ENCODE data around the gene INPP4A. TPM values are rescaled to one million over a fixed set of nuclear protein-coding genes. Genes with fewer than 3 reads are reported as not detected.

The INPP4A gene
- total and polyA plus RNA-seq, 2 donors (not counting 3 experiments of a cell fraction or from before 2014, with no cell fraction given), result 14.9 to 28.8 TPM

GRCh38 chr2:98487101-98487805 is 42.6 kb downstream of the INPP4A start:
- Histone ChIP-seq H4K20me1 (replicated peaks; ENCODE audit: control insufficient read depth, extremely low read depth, insufficient read depth, low read length) (no peaks in the 10 kb centered on the region), H2AFZ (ENCODE audit: low read depth, low read length) (no peak overlapping the region), H3K36me3 (ENCODE audit: control insufficient read depth in 2 of 2, extremely low read depth in 1 of 2, insufficient read depth in 2 of 2, low read length in 2 of 2) (no peaks in the 10 kb centered on the region), H3K9ac (replicated peaks; ENCODE audit: extremely low read depth, insufficient read depth, low read length) (no peak overlapping the region), H3K9me1 (replicated peaks; ENCODE audit: control insufficient read depth, extremely low read depth, insufficient read depth, low read length) (no peaks in the 10 kb centered on the region), H3K27ac (ENCODE audit: insufficient read depth, low read depth, low read length) (no peak overlapping the region), H3K4me2 (ENCODE audit: insufficient read depth, low read length) (no peak overlapping the region), H3K9me3 (replicated peaks; ENCODE audit: control insufficient read depth, insufficient read depth, low read length) (no peaks in the 10 kb centered on the region), H3K4me3 (replicated peaks in 1 of 3; ENCODE audit: insufficient read depth in 1 of 3, low read depth in 1 of 3, low read length in 3 of 3) (no peak overlapping the region), H3K27me3 (ENCODE audit: control insufficient read depth in 2 of 2, insufficient read depth in 2 of 2, low read length in 2 of 2) (no peaks in the 10 kb centered on the region), H3K79me2 (ENCODE audit: control insufficient read depth, insufficient read depth, low read length) (peaks cover 15% of the 10 kb centered on the region), H3K4me1 (ENCODE audit: control insufficient read depth, extremely low read depth, insufficient read depth, low read length) (no peaks in the 10 kb centered on the region)
- FAIRE-seq (no peak), DNase-seq (ENCODE audit: low read depth, low spot score) (no peak)
- CTCF ChIA-PET, result interaction anchor here (0.6 to 2.6 kb wide), 26 partner anchors 8 to 93 kb away, joined by 3 to 18 read pairs (median 6); no protein-coding TSS in a partner anchor
- POLR2A ChIA-PET, result no interaction called here
- intact Hi-C loops (cut with micrococcal nuclease) (no loop called here), dilution Hi-C loops (cut with MboI; ENCODE audit: extremely low pct_ligation_motif_present, low sequenced_read_pairs) (no loop called here)
- TF ChIP-seq, protein P1, sequence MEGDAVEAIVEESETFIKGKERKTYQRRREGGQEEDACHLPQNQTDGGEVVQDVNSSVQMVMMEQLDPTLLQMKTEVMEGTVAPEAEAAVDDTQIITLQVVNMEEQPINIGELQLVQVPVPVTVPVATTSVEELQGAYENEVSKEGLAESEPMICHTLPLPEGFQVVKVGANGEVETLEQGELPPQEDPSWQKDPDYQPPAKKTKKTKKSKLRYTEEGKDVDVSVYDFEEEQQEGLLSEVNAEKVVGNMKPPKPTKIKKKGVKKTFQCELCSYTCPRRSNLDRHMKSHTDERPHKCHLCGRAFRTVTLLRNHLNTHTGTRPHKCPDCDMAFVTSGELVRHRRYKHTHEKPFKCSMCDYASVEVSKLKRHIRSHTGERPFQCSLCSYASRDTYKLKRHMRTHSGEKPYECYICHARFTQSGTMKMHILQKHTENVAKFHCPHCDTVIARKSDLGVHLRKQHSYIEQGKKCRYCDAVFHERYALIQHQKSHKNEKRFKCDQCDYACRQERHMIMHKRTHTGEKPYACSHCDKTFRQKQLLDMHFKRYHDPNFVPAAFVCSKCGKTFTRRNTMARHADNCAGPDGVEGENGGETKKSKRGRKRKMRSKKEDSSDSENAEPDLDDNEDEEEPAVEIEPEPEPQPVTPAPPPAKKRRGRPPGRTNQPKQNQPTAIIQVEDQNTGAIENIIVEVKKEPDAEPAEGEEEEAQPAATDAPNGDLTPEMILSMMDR (IDR thresholded peaks at IDR 0.05; ENCODE audit: extremely low read depth in 1 of 2, insufficient read depth in 1 of 2, low read depth in 1 of 2, low read length in 2 of 2), result no peak
- no peak for TF ChIP-seq POLR2AphosphoS5 (IDR thresholded peaks at IDR 0.05; ENCODE audit: insufficient read depth, low read depth, low read length)
- no peak for TF ChIP-seq MYC (IDR thresholded peaks at IDR 0.05; ENCODE audit: low read depth, low read length)
- TF ChIP-seq FOS (IDR thresholded peaks at IDR 0.05; ENCODE audit: borderline replicate concordance, insufficient read depth, low read length), result no peak
- no peak for TF ChIP-seq GATA2 (IDR thresholded peaks at IDR 0.05; ENCODE audit: insufficient read depth, insufficient read length, low read depth, low read length)
- TF ChIP-seq, protein P2, sequence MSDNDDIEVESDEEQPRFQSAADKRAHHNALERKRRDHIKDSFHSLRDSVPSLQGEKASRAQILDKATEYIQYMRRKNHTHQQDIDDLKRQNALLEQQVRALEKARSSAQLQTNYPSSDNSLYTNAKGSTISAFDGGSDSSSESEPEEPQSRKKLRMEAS (IDR thresholded peaks at IDR 0.05; ENCODE audit: insufficient read depth, insufficient read length), result no peak
- TF ChIP-seq JUN (IDR thresholded peaks at IDR 0.05; ENCODE audit: borderline replicate concordance, insufficient read depth, insufficient read length, low read depth), result no peak
- no peak for TF ChIP-seq POLR2A (IDR thresholded peaks at IDR 0.05; ENCODE audit: low read depth, low read length)
- TF ChIP-seq EZH2 (IDR thresholded peaks at IDR 0.05; ENCODE audit: borderline replicate concordance, low read depth, low read length, severe bottlenecking), result no peak
- no TSS peak for BruUV-seq (replicated peaks)

All from endothelial cell of umbilical vein (primary cell).